K562 (cell line): ENCODE data around the gene AFF2.

Experiments used
- CBX3 ChIP-seq, 2 experiments: IDR thresholded peaks; 1 replicate in 1 of 2; 2 replicates in 1 of 2; pipeline ENCODE4 v1.6.1; 2012; ENCODE audit warnings: inconsistent platforms in 2 of 2, low read length in 2 of 2, borderline replicate concordance in 1 of 2, control low read depth in 1 of 2
- CTCF ChIP-seq, 3 experiments: IDR thresholded peaks in 2 of 3; conservative IDR thresholded peaks in 1 of 3; 2 replicates each; pipeline ENCODE4 v1.5.1; 2011 to 2012; ENCODE audit warnings: low read length in 3 of 3, mild to moderate bottlenecking in 3 of 3, control low read depth in 2 of 3, improper control_type of control experiment in 1 of 3, inconsistent platforms in 1 of 3, low read depth in 1 of 3, mixed read lengths in 1 of 3, moderate library complexity in 1 of 3; ENCODE audit not compliant: insufficient read depth in 2 of 3
- E2F6 ChIP-seq, 2 experiments: IDR thresholded peaks; 2 replicates each; pipeline ENCODE4 v1.6.1; 2011; ENCODE audit warnings: borderline replicate concordance in 1 of 2, control low read depth in 1 of 2, low read depth in 1 of 2, low read length in 1 of 2, mild to moderate bottlenecking in 1 of 2, mixed read lengths in 1 of 2, moderate library complexity in 1 of 2; ENCODE audit not compliant: insufficient read depth in 1 of 2, insufficient read length in 1 of 2, poor library complexity in 1 of 2, severe bottlenecking in 1 of 2; ENCODE audit errors: extremely low read depth in 1 of 2
- ETV6 ChIP-seq, 3 experiments: fragments of 150-350 bp in 1 of 3; sonication (generic) in 1 of 3; formaldehyde crosslinking in 1 of 3; IDR thresholded peaks; 2 replicates each; pipeline versions ENCODE4 v1.6.1 to v1.8.0; 2014 to 2022; ENCODE audit warnings: borderline replicate concordance in 2 of 3, low read depth in 2 of 3, antibody characterized with exemption in 1 of 3, low read length in 1 of 3, mild to moderate bottlenecking in 1 of 3, missing genetic modification reagents in 1 of 3
- HDAC2 ChIP-seq: fragments of 450-650 bp; IDR thresholded peaks from 2 replicates; pipeline ENCODE4 v1.6.1; 2016; ENCODE audit warnings: mild to moderate bottlenecking
- NR1H2 ChIP-seq: sonication (generic); formaldehyde crosslinking; IDR thresholded peaks from 2 replicates; pipeline ENCODE4 v1.4.0; 2020; ENCODE audit warnings: mild to moderate bottlenecking, missing genetic modification reagents
- REST ChIP-seq, 2 experiments: fragments of 450-650 bp; formaldehyde crosslinking in 1 of 2; IDR thresholded peaks; 2 replicates each; pipeline versions ENCODE4 v1.4.0 to v1.6.1; 2014 to 2020; ENCODE audit warnings: mild to moderate bottlenecking in 2 of 2, borderline replicate concordance in 1 of 2, low read depth in 1 of 2
- SMAD3 ChIP-seq: fragments of 450-650 bp; formaldehyde crosslinking; conservative IDR thresholded peaks from 2 replicates; pipeline ENCODE4 v1.4.0; 2020; ENCODE audit warnings: mild to moderate bottlenecking
- ZFP36 ChIP-seq: fragments of 150-350 bp; IDR thresholded peaks from 2 replicates; pipeline ENCODE4 v1.6.1; 2018; ENCODE audit warnings: low read length, low read depth; ENCODE audit not compliant: partially characterized antibody
- ZKSCAN3 ChIP-seq: fragments of 250-450 bp; sonication (Bioruptor Pico); IDR thresholded peaks from 2 replicates; pipeline ENCODE4 v1.4.0; 2020
- ZNF584 ChIP-seq: fragments of 200-800 bp; sonication (Bioruptor generic); IDR thresholded peaks from 2 replicates; pipeline ENCODE4 v1.6.1; 2016; ENCODE audit warnings: low read depth, mild to moderate bottlenecking, missing genetic modification characterization, missing compliant biosample characterization
- ZNF655 ChIP-seq: fragments of 250-450 bp; sonication (Bioruptor Pico); IDR thresholded peaks from 2 replicates; pipeline ENCODE4 v1.5.0; 2021

GRCh38 chrX:148500423-148501385 is at the start of gene AFF2:
- TF ChIP-seq CTCF (IDR thresholded peaks at IDR 0.05 in 2 of 3, conservative IDR thresholded peaks at IDR 0.05 in 1 of 3; ENCODE audit: insufficient read depth in 2 of 3, low read depth in 1 of 3, low read length in 3 of 3): no peak
- TF ChIP-seq ETV6 (IDR thresholded peaks at IDR 0.05; ENCODE audit: borderline replicate concordance in 1 of 2, low read depth in 2 of 2, low read length in 1 of 2): no peak
- TF ChIP-seq ETV6 (CRISPR knock-in tag; IDR thresholded peaks at IDR 0.05; ENCODE audit: borderline replicate concordance): no peak
- no peak for TF ChIP-seq SMAD3
- TF ChIP-seq REST (IDR thresholded peaks at IDR 0.05; ENCODE audit: borderline replicate concordance): no peak
- TF ChIP-seq REST (CRISPR knock-in tag; IDR thresholded peaks at IDR 0.05; ENCODE audit: low read depth): no peak
- TF ChIP-seq ZKSCAN3: no peak
- no peak for TF ChIP-seq ZNF584 (CRISPR knock-in tag)
- no peak for TF ChIP-seq HDAC2
- TF ChIP-seq E2F6 (IDR thresholded peaks at IDR 0.05; ENCODE audit: borderline replicate concordance in 1 of 2, extremely low read depth in 1 of 2, insufficient read depth in 1 of 2, insufficient read length in 1 of 2, low read depth in 1 of 2, low read length in 1 of 2, poor library complexity in 1 of 2, severe bottlenecking in 1 of 2): no peak
- no peak for TF ChIP-seq CBX3 (IDR thresholded peaks at IDR 0.05; ENCODE audit: borderline replicate concordance in 1 of 2, low read length in 2 of 2)
- no peak for TF ChIP-seq ZFP36
- no peak for TF ChIP-seq NR1H2 (CRISPR knock-in tag)
- TF ChIP-seq ZNF655: no peak
